Measurements from ENCODE around the gene DFFB. TPM values are rescaled to one million over a fixed set of nuclear protein-coding genes. Genes with fewer than 3 reads are reported as not detected.
A peak's percentile ranks its signal among the peaks of the same experiment; 100 is the strongest.

The DFFB gene
- total RNA-seq, 1 donor = 15.6 TPM

DNA sequence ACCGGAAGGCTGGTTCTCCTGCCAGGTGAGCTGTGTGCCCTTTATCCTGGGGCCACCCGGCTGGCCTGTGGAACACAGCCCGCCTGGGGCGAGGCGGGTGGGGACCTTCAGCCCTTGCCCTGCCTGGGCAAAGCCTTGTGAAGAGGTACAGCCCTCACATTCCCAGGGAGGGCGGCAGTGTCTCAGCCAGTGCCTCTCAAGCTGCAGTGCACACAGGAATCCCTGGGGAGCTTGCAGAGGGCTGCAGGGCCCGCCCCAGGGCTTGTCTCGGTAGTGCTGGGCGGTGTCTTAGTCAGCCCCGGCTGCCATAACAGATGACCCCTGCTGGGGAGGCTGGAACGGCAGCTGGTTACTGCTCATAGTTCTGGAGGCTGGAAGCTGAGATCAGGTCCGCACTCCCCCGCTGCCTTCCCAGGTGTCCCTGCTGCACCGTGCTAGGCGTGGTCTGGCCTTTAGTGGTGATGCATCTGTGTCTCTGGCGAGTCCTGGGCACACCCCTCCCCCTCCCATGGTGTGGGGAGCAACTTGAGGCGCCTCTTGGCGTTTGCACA lies 12.6 kb downstream of the DFFB start:
- no peak for DNase-seq (ENCODE audit: low read depth in 2 of 3, low spot score in 2 of 3)

DNA sequence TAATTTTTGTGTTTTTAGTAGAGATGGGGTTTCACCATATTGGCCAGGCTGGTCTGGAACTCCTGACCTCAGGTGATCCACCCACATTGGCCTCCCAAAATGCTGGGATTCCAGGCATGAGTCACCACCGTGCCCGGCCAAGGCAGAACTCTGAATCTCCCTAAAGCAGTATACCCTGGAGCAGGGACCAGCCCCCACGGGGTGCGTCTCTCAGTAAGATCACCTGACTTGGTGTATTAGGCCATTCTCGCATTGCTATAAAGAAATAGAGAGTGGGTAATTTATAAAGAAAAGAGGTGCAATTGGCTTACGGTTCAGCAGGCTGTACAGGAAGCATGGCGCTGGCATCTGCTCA lies 14.2 kb downstream of the DFFB start:
- no peak for DNase-seq (ENCODE audit: low read depth in 2 of 3, low spot score in 2 of 3)

- DNase-seq (ENCODE audit: low read depth in 2 of 3, low spot score in 2 of 3) = no peak
Measured at GRCh38 chr1:3872546-3872945, 15.3 kb downstream of the DFFB start.

GRCh38 chr1:3874736-3875135 lies 17.5 kb downstream of the DFFB start:
- DNase-seq (ENCODE audit: low read depth in 2 of 3, low spot score in 2 of 3) = no peak

DNA sequence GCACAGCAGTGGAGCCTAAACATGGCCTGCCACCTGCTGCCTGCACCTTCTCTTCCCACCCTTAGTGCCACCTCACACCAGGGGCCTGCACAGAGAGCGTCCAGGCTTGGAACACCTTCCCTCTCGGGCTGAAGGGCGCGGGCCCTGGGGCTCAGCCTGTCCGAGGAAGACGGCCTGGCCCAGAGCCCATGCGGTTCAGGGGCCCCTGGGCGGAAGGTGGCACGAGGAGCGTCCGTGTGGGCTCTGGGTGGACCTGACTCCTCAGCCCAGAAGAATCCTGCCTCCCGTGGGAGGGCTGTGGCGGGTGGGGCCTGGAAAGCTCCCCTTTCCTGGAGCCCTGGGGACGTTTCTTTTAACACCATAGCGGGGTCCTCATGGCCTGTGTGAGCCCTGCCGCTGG lies 19.4 kb downstream of the DFFB start:
- no peak for DNase-seq (ENCODE audit: low read depth in 2 of 3, low spot score in 2 of 3)

DNA sequence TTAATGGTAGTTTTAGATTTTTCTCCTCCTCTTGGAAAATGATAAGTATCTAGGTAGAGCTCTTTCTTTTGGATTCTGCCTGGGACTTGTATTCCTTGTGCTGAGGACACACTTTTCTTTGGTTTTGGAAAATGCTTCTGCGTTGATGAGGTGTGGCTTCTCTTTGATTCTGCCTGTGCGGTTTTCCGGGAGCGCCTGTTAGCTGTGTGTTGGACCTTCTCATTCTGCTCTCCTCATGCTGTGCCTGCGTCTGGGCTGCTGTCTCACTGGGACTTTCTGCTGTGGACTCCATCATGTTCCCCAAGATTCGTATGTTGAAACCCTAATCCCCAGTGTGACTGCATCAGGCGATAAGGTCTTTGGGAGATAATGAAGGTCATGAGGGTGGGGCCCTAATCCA lies 21.8 kb downstream of the DFFB start:
- DNase-seq (ENCODE audit: low read depth in 2 of 3, low spot score in 2 of 3) = no peak

DNA sequence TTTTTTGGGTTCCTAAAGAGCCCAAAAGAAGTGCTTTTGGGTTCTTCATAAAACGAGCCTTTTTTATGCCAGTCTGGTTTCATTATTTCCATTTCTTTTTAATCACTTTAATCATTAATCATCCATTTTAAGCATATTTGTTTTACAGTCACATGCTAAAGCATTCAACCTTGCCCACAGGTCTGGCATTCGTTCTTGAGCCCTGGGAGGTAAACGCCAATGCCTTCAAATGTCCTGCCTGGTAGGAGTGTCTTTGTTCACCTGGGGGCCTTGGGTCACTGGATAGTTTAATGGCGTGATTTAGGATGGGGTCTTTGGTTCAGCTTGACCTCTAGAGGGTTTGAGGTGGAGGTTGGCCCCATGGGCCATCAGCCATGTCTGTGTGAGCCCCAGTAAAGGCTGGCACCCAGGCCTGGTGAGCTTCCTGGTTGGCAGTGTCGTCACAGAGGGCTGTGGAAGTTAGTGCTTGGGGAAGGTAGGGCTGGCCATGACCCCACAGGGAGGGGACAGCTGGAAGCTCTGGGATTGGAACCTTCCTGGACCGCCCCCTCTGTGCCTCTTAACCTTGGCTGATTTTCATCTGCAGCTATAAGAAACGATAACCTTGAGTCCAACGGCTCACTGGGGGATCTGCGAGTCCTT lies 22.6 kb downstream of the DFFB start:
- DNase-seq (ENCODE audit: low read depth in 2 of 3, low spot score in 2 of 3) = no peak

DNA sequence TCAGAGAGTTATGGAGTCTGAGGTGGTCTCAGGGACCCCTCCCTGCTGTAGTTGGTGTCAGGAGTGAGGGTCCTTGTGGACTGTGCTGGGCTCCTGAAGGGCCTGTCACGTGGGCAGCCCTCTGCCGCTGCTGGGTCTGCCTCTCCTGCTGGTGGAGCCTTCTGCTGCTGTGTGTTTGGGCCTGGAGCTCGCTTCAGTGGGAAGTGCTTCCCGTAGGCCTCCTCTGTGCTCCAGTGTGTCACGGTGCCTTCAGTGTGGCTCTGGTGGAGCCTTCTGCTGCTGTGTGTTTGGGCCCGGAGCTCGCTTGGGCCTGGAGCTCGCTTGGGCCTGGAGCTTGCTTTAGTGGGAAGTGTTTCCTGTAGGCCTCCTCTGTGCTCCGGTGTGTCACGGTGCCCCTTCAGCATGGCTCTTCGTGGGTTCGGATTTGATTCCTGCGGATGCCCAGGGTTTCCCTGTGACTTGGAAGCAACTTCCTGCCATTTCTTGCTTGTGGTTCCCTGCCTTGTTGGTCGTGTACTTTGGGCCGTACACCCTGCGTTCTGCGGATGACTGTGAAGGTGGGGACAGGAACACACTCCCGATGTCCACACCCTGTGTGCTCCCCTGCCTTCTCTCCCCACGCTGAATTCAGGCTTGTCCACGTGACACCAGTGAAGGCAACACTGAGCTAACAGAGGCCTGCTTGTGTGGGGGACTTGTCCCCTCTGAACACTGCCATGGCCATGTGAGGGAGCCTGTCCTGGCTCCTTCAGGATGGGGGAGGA lies 23.3 kb downstream of the DFFB start:
- DNase-seq (ENCODE audit: low read depth in 2 of 3, low spot score in 2 of 3) = no peak

DNA sequence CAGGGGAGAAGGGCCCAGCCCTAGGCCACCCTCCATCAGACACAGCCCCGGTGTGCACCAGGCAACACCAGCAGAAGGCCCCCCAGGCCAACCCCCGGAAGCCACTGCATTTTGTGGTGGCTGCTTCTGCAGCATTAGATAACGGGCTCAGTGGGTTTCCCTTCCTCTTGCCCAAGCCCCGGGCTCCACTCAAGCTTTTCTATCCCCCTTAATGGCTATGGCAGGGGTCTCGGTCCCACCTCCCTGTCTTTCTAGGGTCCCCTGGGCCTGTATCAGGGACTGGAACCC lies 23.9 kb downstream of the DFFB start:
- peak in 2 of 3 donors; percentile 70 to 79 for DNase-seq (ENCODE audit: low read depth in 2 of 3, low spot score in 2 of 3)

GRCh38 chr1:3883194-3883925 lies 26.1 kb downstream of the DFFB start:
- peak in 1 of 3 donors; percentile 15 for DNase-seq (ENCODE audit: low read depth in 2 of 3, low spot score in 2 of 3)

DNA sequence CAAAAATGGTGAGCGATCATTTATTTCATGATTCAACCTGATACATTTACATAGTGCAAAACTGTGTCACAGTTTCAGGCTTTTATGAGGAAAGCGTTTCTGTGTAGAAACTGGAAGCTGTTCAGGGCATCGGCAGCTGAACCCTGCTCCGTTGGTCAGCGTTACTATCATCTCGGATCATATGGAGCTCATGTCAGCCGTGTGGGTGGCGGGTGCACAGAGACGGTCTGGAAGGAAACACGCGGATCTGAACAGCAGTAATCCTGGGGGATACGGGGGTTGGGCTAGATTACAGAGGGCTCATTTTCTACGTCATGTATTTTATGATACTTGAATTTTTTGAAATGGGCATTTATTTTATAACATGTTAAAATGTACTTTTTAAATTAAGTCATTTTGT lies 27.7 kb downstream of the DFFB start:
- DNase-seq (ENCODE audit: low read depth in 2 of 3, low spot score in 2 of 3) = no peak

- no peak for DNase-seq (ENCODE audit: low read depth in 2 of 3, low spot score in 2 of 3)
Measured at GRCh38 chr1:3885611-3886010, 28.3 kb downstream of the DFFB start.

GRCh38 chr1:3886106-3886670 lies 28.9 kb downstream of the DFFB start:
- no peak for DNase-seq (ENCODE audit: low read depth in 2 of 3, low spot score in 2 of 3)

DNA sequence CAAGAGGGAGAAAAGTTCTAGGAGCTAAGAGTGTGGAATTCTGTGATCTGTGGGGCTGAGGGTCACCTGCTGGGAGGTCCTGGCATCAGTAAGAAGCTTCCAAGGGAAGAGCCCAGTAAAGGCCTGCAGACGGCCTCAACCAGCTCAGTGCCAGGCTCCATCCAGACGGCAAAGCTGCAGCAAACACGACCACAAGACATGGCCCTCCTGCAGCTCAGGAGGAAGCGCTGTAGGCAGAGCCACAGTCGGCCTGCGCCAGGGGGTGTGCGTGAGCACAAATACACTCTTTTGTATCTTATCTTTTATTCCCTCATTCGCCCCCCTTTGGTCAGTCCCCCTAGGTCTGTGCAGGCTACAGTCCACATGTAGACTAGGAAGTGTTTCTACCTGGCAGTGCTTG lies 29.4 kb downstream of the DFFB start:
- DNase-seq (ENCODE audit: low read depth in 2 of 3, low spot score in 2 of 3) = no peak

GRCh38 chr1:3888301-3888700 lies 31.0 kb downstream of the DFFB start:
- DNase-seq (ENCODE audit: low read depth in 2 of 3, low spot score in 2 of 3) = no peak

- no peak for DNase-seq (ENCODE audit: low read depth in 2 of 3, low spot score in 2 of 3)
Measured at GRCh38 chr1:3889936-3890335, 32.7 kb downstream of the DFFB start.

DNA sequence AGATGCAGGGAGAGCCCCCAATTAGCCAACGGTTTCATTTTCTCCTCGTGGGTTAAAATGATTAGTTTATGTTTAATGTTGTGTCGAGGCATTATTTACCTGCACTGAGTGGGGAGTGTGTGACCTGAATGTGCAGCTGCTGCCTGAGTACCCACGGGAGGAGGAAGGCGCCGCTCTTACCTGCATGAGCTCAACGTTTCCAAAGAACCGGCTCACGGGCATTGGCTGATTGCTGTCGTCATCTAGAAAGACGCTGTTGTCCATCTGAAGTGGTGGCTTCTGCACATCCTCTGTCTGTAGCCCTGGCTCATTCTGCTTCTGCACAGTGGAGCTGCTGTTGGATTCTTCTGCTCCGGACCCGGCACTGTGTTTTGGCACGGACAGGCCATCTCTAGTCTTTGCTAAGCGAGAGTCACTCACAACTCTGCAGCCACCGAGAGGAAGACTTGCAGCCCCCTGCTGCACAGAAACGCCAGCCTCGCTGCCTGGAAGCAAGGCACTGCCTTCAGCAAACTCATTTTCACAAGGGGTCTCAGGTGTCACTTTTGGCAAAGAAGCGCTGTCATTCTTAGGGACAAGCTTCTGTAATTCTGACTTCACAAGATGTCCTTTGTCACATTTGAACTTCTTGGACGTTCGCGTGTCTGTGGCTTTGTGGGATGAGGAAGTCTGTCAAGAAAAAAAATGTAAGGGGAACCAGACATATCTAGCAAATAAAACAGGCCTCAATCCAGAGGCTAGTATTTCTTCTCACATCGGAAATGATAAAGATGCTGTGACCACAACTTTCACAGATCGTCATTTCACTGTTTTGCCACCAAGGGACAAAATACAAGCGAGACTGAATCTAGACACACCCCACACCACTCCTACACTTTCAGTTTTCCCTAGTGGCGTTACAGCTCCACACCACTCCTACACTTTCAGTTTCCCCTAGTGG lies 33.4 kb downstream of the DFFB start:
- DNase-seq (ENCODE audit: low read depth in 2 of 3, low spot score in 2 of 3) = peak in 2 of 3 donors; percentile 74 to 76

GRCh38 chr1:3891329-3891865 lies 34.1 kb downstream of the DFFB start:
- DNase-seq (ENCODE audit: low read depth in 2 of 3, low spot score in 2 of 3) = peak in 1 of 3 donors; percentile 29

GRCh38 chr1:3892748-3893147 lies 35.5 kb downstream of the DFFB start:
- no peak for DNase-seq (ENCODE audit: low read depth in 2 of 3, low spot score in 2 of 3)

DNA sequence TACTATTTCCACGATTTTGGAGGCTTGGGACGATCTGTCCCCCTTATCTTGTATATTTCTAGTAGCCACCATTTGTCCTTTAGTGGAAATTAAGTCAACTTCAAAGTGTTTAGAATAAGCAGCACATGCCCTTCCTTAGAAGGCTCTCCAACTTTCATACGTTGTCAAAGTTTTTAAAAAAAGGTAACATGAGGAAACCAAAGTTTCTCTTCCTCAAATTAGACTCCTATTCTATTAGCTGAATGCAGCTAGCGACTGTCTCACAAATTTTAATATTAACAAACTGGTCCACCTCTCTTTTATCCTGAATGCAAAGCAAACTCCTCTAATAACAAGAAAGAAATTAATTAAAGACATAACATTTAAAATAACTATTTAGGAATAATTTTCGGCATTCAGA lies 35.9 kb downstream of the DFFB start:
- DNase-seq (ENCODE audit: low read depth in 2 of 3, low spot score in 2 of 3) = no peak
